Subcutaneous adipose tissue (tissue), 4 donors: ENCODE measurements around the gene ZNF865. TPM values are rescaled to one million over a fixed set of nuclear protein-coding genes. Genes with fewer than 3 reads are reported as not detected.

Experiments
- CTCF ChIP-seq: fragments of 450-650 bp; IDR thresholded peaks from one replicate; pipeline ENCODE4 v1.5.1; 2016; ENCODE audit warnings: low read depth, mild to moderate bottlenecking, control low read depth, antibody characterized with exemption, moderate library complexity
- total RNA-seq, 4 donors: library from RNA; depleted of rRNA; stranded (reverse); fragments of >200 nt; gene quantifications; one replicate each; pipeline ENCODE4 v1.1.0, GENCODE V29; 2016

ZNF865 gene
- total RNA-seq, 4 donors from 2014 or later: 1.8 to 8.9 (median 3.6) TPM

GRCh38 chr19:55585658-55586339 is 19.6 kb upstream of the ZNF865 start:
- TF ChIP-seq CTCF: no peak

DNA sequence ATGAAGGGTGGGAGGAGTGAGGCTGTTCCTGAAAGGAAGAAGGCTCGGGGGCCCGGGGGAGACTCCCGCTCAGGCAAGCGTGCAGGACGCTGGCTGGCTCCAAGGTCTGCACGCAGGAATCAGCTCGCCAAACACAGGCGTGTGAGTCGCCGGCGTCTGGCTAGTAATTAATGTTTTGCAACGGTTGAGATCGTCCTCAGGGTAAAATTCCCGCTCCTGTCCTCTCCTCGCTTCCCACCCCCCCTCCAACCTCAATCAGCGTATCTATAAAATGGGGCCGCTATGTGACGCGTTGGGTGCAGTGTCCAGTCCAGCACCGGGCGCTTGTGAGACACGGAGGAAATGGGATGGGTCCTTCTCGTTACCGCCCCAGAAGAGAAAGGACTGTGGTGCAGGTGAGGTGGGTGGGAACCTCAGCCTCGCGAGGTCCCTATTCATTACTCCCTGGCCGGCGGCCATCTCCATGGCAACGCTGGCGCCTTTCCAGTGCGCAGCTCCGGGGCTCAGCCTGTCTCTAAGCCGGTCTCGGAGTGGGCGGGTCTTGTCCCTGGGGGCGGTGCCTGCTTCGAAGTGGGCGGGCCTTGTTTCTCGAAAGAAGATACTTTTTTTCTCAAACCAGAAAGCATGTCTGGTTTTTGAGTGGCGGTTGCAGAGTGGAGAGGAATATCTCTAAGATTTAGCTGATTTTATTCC is 18.3 kb upstream of the ZNF865 start:
- TF ChIP-seq CTCF: no peak

- no peak for TF ChIP-seq CTCF
Observed at GRCh38 chr19:55588738-55589137, 16.7 kb upstream of the ZNF865 start.

DNA sequence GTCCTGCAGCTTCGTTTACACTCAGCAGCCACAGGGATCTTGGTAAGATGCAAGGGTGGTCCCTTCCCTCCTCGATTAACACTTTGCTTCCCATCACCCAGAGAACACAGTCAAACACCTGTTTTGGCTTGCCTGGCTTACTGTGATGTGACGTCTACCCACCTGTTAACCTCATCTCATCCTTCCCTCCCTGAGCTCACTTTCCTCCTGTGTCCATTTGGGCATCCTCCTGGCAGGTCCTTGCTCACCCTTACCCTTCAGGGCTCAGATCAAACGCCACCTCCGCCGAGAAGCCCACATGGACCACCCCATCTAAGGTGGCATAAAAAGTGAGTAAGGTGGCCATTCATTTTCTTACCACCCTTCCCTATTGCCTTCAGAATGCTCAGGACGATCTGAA is 15.3 kb upstream of the ZNF865 start:
- TF ChIP-seq CTCF: no peak

DNA sequence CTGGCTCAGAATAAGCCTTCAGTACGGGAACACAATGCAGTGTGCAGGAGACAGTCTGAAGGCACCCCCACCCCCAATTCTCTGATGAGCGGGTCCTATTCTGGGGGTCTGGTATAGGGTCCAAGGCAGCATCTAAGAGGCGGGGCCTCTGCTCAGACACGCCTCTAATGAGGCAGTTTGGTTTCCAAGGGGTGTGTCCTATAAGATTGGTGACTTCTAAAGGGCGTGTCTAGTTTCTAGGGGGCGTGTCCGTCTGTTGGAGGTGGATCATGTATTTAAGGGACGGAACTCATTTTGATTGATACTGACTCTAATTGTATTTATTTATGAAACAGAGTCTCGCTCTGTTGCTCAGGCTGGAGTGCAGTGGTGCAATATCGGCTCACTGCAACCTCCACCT is 14.8 kb upstream of the ZNF865 start:
- TF ChIP-seq CTCF: no peak

DNA sequence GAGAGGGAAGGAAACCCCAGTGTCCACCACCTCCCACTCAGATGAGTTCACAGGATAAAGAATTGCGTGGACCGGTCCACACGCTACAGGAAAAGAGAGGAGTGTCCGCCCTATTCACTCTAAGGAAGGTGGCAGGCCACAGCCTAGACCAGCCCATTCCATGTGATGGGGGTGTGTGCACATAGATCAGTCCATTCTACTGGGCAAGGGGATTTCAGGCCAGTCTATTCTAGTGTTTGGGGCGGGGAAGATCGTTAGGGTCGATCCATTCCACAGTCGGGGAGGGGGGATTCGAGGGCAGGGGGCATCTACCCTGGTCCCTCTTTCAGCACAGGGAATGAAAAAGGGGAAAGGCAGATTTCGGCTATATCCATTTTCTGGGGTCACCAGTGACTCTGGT is 13.9 kb upstream of the ZNF865 start:
- TF ChIP-seq CTCF: no peak

DNA sequence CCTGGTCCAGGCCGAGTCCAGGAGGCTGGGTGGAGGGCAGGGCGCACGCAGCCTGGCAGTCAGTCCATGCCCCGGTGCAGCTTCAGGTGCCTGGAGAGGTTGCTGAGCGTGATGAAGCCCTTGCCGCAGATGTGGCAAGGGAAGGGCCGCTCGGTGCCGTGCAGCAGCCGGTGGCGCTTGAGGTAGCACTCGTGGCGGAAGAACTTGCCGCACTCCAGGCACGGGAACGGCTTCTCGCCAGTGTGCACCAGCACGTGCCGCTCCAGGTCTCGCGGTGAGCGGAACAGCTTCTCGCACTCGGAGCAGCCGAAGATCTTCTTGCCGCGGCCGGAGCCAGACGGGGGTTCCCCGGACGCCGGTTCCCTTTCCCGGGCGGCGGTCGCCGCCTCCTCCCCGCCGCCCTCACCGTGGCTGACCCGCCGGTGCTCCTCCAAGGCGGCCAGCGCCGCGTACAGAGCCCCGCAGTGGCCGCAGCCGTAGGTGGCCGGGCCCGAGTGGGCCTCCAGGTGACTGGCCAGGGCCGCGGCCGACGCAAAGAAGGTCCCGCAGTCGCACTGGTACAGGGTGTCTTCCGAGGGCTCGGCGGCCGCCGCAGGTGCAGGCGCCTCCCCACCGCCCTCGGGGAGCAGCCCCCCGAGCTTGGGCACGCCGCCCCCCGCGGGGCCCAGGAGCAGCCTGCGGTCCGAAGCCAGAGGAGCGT is 12.9 kb upstream of the ZNF865 start:
- no peak for TF ChIP-seq CTCF
